NCI-H82 (cell line): ENCODE results near the gene DLAT.
"Not testable (repeated sequence)": the region's sequence is repeated elsewhere in the genome, so short reads cannot be mapped to it uniquely, and the experiment has no call there.

ENCODE experiments used
- DNase-seq: peaks from one replicate; lab custom pipeline; 2025; lab: John Stamatoyannopoulos, UW

Gene DLAT

DNA sequence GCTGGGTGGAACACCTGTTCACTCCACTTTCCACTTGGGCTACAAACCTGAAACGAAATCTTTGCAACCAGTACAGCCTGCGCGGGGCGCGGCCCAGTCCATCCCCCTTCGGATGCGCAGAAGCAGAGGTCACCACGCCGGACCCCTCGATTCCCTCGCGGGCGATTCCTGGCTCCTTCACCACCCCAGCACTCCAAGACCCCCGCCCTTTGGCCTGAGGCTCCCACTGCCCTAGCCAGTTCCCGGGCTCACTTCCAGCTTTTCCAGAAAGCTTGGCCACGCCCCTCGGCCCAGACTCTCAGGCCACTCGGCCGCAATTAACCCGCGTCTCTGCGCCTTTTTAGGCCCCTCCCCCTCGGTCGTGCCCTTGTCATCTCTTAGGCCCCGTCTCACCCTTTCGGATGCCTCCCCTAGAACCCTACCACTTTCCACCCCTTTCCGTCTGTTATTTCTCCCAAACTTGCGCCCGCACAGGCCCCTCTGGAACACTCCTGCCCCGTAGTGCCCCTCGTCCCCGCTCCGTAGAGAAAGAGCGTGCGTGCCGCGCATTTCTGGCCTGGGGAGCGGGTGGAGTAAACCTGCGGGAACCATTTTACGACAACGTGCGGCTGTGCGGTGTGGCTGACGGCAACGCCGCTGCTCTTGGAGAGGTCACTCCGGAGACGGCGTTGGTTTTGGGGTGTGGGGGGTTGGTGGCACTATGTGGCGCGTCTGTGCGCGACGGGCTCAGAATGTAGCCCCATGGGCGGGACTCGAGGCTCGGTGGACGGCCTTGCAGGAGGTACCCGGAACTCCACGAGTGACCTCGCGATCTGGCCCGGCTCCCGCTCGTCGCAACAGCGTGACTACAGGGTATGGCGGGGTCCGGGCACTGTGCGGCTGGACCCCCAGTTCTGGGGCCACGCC lies at the start of gene DLAT:
DLAT (plus strand) TSS at position 636 of the 906 bp plus-strand sequence; CDS start at position 701, 65 bp downstream.
- peak; percentile 96 for DNase-seq

DNA sequence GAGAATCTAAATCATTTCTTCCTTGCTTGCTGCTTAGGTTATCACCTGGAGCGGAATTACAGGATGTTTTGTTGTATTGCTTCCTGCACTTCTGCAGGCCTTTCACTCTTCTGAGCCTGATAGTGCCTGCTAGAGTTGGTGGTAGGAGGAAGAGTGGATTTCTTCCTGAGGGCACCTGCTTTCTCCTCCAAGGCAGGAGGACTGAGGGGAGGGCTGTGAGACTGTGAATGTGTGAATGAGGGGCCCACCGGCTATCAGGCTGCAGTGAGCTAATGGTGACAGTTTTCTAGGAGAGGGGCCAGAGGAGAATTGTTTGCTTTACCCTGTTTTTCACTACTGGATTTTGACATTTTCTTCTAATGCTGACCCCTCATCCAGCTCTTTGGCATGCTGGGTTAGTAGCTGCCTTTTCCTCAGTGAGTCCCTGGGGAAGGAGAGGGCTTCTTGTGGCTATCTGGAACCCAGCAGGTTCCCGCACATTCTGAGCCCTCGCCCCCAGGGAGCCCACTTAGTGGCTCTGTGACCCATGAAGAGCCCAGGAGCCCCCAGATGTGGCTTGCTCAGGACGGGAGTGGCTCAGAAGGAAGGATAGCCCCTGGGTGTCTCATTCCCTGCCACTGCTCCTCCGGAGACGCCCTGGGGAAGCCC lies 49.0 kb upstream of the DLAT start:
- no peak for DNase-seq

DNA sequence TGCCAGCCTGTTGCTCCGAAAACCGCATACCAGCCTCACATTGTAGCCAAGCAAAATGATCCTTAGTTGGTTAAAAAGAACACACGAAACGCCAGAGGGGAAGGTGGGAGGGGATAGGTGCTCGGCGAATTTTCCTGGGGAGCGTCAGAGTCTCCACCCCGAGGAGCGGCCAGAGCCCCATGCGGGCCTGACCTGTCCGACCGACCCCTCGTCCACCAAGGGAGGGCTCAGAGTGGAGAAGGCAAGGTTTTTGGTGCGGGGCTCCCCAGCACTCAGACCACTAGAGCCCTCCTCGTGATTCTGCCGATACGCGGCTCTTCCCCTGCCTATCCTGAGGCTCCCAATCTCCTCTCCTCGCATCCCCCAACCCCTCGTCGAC lies 48.5 kb upstream of the DLAT start:
- no peak for DNase-seq

DNA sequence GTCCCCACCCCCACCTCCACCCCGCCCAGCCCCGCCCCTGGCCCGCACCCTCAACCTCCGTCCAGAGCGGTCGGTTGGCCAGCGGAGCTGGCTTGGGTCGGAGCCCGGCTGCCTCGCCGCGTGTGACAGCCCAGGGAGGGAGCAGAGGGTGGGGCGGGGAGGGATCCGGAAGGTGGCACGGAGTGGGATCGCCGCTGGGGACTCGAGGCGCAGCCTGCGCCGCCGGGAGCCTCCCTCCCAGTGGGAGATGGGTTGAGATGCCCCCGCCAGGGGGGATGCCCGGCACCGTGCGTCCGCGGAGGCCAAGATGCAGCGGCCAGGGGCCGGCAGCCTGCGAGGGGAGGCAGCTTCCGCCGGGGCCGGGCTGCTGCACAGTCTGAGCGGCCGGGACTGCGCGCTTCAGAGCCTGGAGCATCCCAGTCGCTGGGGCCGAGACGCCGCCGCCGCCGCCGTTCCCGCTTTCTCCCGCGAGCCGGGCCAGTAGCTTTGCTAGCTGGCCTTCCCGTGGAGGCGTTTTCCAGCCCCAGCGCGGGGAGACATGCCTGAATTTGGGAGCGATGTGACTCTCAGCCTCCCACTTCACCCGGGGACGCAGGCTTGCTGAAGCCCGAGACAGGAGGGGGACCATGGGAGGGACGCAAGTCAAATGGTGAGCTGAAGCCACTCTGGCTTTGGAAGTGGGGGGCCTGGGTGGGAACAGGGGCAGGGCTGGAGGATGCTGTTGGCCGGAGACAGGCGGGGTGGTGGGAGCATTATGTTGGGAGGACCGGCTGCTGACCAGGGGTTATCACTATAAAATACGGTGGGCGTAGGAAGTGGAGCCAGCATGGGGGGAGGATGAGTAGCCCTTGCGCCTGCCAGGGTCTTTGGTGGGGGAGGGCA lies 47.8 kb upstream of the DLAT start:
- peak; percentile 37 for DNase-seq

DNA sequence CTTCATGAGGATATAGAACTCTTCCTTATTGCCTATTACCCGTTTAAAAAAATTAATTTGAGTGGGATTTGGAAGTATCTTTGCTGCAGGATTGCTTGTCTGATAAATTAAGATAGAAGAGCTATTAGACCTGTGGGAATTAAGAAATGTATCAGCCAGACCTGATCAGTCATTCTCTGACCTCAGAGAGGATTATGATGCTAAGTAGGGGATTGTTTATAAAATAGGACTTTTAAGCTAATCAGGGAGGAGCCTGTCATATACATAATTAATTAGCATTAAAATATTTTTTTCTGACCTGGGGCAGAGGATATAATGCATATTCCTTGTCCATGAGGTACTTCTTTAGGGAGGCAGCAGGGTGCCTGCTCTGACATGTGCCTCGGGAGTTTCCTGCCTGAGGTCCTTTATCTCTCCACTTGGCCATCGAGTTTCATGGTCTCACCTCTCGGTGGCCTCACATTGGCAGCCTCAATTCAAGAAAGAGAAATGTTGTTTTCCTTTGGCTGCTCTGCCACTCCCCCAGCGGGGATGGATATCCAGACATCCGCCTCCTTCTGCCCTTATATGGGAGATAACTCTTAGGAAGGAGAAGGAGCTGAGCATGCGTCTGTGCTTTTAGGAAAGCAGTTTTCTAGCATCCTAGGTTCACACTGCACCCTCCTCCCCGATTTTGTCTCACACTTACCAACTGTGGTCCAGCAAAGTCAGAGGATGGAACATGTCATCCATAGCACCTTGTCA lies 47.0 kb upstream of the DLAT start:
- DNase-seq: peak; percentile 43

DNA sequence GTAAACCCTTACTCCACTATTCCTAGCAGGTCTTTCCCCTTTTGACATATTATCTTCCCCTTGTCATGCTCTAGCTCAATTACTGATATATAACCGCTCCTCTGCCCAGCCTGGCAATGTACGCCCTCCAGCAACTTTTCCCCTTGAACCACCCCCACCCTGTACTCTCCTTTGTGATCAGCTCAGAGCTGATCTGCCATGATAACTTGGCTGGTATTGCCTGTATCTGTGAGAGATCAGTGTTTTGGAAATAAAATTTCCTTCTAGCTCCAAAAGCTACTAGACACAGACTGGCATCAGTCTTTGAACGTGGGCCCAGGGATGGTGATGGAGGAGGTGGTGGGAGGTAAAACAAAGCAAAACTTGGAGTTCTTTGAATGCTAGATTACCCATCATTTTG lies 45.1 kb upstream of the DLAT start:
- DNase-seq: no peak

DNA sequence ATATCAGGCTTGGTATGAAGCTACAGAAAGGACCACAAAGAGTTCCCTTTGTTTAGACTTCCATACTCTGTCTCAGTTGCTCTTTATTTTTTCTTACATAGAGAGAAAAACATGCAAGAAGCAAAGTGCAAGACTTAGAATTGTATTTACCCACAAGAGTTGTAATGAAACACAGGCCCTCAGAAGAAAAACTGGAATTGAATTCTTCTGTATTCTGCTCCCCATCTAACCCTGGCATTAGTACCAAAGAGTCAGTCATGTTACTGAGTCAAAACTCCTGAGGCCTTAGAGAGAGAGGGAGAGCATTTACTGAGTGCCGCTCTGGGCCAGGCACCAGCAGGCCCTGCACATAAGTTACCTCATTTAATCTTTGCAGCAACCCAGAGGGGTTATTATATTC lies 43.9 kb upstream of the DLAT start:
- DNase-seq: no peak

DNA sequence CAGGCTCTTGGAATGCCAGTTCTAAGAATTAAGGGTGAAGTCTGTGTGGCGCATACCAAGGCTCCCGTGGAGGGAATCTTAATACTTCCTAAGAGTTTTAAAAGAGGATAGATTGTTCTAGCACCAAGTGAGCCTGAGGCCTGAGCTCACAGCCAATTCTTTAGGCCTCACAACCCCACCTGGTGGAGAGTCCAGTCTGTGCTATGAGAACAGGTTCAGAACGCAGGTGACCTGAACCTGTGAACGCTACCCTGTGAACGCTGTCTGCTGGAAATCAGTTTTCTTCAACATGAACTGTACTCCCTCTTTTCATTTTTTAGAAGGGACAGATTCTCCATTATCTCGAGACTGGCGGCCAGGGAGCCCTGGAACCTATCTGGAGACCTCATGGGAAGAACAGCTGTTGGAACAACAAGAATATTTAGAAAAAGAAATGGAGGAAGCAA lies 43.2 kb upstream of the DLAT start:
- peak; percentile 57 for DNase-seq

DNA sequence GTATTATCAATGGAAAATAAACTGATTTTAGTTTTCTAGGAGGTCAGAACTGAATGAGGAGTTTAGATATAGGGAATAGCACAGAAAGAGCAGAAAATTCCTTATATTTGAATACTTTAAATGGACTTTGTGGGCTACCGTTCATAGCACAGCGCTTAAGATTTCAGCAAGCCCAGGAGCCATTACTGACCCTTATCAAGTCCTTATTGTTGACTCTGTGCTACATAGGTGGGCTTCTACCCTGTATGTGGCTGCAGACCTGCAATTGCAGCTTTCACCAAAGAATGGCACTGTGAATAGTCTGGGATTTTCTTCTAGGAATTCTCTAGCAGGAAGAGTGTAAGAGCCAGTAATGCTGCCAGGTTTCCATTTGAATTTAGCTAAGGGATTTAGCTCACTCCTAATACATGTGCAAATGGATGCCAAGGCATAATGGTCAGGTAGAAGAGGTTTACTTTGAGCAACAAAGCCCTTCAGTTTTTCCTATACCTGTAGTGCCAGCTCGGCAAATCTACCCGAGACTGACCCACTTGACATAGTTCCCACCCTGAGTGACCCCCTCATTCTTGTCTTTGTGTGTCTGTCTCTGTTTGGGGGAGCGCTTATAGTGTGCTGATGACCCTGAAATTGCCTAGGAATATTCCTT lies 42.5 kb upstream of the DLAT start:
- DNase-seq: no peak

DNA sequence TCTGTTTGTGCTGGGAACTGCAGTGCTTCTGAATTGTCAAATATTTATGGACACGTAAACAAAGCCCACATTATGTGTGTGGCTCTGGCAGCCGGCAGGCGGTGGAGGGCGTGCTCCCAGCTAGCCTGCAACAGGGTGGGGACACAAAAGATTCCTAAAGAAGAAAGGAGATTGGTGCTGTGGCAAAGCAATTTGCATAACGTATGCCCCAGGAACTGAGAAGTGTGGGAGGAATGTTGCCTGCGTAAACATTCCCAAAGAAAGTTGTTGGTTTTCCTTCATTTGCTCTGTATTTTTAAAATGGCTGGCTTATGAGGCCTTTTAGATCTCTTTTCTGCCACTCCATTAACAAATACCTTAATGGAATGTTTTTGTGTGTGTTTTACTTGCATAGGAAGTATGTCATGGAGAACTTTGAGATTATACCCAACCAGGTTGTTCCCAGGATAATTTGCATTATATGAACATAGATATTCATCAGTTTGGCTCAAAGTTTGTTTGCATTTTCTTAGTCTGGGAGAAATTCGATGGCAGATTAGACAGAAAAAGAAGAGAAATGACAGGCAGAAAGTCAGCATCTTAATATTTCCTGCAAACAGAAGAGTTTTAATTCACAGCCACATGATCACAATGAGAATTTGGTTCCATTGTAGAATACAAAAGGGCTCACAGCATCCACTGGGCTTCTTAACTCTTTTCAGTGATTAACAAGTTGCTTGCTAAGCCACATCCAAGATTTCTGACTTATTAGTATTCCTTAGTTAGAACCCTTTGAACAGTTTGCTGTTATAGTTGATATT lies 41.8 kb upstream of the DLAT start:
- DNase-seq: no peak

DNA sequence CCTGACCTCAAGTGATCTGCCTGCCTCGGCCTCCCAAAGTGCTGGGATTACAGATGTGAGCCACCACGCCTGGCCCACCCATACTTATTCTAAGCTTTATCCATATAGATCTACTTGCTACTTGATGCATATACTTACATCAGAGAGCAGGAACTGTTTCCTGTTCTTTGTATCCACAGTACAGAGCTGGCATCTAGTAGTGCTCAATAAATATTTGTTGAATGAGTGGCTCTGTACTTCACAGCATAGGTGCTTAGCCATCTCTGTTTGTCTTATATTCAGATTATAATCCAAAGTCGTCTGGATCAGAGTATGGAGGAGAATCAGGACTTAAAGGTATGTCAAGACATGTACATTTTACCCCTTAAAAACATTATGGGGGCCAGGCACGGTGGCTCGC lies 38.6 kb upstream of the DLAT start:
- DNase-seq: no peak

DNA sequence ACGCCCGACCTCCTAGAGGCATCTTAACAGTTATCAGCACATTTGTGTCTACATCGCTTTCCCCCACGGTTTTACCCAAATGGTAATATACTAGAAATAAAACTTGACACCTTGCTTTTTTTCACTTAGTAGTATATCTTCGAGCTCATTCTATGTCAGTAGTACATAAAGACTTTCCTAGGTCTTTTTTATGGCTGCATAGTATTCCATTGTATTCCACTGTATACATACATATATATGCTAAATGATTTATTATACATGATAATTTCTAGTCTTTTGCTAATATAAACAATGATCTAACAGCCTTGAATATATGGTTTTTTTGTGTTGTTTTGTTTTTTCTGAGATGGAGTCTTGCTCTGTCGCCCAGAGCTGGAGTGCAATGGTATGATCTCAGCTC lies 34.8 kb upstream of the DLAT start:
- no peak for DNase-seq

DNA sequence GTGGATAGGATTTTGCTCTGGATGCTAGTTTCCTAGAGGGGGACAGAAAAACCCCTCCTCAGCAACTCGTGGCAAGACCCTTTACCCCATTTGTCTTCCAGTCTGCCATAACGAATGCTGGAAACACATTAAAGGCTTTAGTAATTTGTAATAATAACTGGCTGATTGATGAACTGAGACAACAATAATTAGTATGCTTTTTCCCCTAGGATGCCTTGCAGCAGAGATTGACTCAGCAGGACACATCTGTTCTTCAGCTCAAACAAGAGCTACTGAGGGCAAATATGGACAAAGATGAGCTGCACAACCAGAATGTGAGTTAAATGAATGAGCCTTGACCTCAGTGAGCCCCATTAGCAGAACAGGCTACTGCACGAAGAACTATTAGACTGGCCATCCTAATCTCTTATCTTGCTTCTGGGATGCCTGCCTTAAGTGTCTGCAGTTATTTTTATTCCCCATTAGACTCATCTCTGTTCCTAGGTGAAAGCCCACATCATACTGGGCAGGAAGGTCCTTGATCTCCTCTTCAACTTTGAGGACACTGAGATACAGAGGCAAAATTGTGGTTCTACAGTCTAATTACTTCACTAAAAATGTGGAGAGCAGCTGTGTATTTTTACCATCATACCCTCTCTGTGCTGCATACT lies 32.9 kb upstream of the DLAT start:
- DNase-seq: no peak

DNA sequence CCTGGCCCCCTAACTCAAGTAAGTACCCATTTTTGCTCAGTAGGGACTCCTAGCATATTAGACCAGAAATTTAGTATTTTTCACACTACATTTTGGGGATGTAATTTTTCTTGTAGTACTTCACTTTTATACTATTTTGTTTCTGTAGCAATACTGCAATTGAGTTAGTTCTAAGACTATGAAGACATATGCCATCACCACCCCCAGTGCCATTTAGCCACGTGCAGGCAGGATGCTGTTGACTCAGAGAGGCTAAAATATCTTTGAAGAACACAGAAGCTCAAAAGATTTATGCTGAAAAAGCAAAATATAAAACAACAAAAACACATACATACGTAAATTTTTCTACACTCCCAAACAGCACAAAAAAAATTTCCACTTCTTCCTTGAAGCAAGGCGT lies 29.1 kb upstream of the DLAT start:
- DNase-seq: no peak

DNA sequence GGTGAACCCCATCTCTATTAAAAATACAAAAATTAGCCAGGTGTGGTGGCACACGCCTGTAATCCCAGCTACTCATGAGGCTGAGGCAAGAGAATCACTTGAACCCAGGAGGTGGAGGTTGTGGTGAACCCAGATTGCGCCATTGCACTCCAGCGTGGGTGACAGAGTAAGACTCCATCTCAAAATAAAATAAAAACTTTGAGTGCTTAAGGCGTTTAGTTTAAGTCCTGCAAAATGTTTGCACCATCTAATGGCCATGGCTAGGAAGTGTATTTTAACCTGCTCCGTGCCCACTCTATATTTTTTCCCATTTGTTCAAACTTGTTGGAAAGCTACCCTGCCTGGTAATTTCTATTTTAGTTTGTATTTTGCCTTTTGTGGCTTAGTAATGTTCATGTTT lies 28.5 kb upstream of the DLAT start:
- not testable (repeated sequence) for DNase-seq

DNA sequence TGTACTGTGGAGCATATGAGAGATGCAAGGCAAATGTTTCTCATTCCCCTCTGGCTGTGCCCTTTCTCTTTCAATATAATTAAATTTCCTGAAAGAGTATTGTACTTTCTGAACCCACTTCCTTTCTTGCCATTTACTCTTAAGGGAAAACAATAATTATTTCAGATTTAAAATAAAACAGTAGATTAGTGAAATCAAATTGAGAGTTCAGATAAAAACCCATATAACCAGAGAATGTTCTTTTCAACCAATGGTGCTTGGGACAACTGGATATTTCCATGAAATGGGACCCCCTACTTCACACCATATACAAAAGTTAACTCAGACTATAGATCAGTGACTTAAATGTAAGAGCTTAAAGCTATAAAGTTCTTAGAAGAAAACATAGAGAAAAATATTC lies 26.1 kb upstream of the DLAT start:
- DNase-seq: no peak

DNA sequence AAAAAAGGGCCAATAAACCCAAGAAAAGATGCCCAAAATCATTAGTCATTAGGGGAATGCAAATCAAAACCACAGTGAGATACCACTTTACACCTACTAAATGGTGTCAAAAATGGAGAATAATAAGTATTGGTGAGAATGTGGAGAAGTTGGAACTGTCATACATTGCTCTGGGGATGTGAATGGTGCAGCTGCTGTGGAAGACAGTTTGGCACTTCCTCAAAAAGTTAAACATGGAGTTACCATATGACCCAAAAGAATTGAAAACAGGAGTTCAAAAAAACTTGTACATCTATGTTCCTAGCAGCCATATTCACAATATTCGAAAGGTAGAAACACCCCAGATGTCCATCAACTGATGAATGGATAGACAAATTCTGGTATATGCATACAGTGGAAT lies 24.5 kb upstream of the DLAT start:
- no peak for DNase-seq

DNA sequence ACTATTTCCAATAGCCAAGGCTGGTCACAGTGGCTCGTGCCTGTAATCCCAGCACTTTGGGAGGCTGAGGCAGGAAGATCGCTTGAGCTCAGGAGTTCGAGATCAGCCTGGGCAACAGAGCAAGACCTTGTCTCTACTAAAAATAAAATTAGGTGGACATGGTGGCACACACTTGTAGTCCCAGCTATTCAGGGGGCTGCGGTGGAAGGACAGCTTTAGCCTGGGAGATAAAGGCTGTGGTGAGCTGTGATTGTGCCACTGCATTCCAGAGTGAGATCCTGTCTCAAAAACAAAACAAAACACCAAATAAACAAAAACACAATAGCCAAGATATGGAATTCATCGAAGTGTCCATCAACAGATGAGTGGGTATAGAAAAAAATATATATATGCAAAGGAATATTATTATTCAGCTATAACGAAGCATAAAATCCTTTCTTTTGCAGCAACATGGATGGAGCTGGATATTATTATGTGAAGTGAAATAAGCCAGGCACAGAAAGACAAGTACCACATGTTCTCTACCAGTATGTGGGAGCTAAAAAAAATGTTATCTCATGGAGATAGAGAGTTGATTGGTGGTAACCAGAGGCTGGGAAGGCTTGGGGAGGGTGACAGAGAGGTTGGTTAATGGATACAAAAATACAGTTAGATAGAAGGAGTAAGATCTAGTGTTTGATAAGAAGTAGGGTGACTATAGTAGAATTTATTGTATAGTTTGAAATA lies 22.6 kb upstream of the DLAT start:
- no peak for DNase-seq

DNA sequence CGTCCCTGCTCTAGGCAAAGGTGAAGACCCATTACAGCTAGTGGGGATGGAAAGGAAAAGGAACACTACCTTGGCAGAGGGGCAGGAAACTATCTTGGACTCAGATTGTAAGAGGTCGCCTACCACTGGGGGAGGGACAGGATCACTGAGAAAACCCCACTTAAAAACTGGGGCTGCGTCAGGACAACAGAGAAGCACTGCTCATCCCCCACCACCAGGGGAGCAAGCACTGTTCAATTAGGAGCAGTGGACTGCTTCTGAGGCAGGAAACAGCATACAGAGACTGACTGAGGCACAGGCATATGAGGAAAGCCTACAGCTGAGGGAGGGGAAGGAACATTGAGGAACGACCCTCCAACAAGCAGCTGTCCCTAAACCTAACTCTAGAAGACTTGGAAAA lies 20.8 kb upstream of the DLAT start:
- no peak for DNase-seq
